Erythroblast (primary cell): ENCODE measurements around the gene RBM23.

ENCODE experiments used
- GATA1 ChIP-seq: IDR thresholded peaks from 2 replicates; pipeline ENCODE4 v1.6.1; 2011; ENCODE audit warnings: low read depth, mild to moderate bottlenecking, control low read depth, low read length, moderate library complexity
- POLR2A ChIP-seq: IDR thresholded peaks from 2 replicates; pipeline ENCODE4 v1.6.1; 2011; ENCODE audit warnings: mild to moderate bottlenecking, low read length

- TF ChIP-seq POLR2A (no peak), GATA1 (no peak)
Measured at GRCh38 chr14:22890416-22890815, 28.5 kb downstream of the RBM23 start.
